NCI-H82 (cell line): ENCODE results near the gene GALP.

ENCODE experiments used
- DNase-seq: peaks from one replicate; lab custom pipeline; 2025; lab: John Stamatoyannopoulos, UW

The GALP gene

GRCh38 chr19:56175861-56176307 is at the start of gene GALP:
Gene GALP, plus strand, starts transcription at chr19:56176008. Its CDS starts 1,101 bp downstream, at chr19:56177109.
- peak; percentile 63 for DNase-seq

GRCh38 chr19:56126983-56127780 is 48.6 kb upstream of the GALP start:
- DNase-seq = peak; percentile 24

GRCh38 chr19:56130006-56130405 is 45.8 kb upstream of the GALP start:
- DNase-seq = no peak

- no peak for DNase-seq
Observed at GRCh38 chr19:56131651-56132050, 44.2 kb upstream of the GALP start.

GRCh38 chr19:56132316-56132822 is 43.4 kb upstream of the GALP start:
- DNase-seq = peak; percentile 17

GRCh38 chr19:56133858-56134653 is 41.8 kb upstream of the GALP start:
- no peak for DNase-seq

- DNase-seq = no peak
Observed at GRCh38 chr19:56134654-56134921, 41.2 kb upstream of the GALP start.

GRCh38 chr19:56136362-56136761 is 39.4 kb upstream of the GALP start:
- no peak for DNase-seq

GRCh38 chr19:56137405-56137804 is 38.4 kb upstream of the GALP start:
- no peak for DNase-seq

- DNase-seq = no peak
Observed at GRCh38 chr19:56138069-56138468, 37.7 kb upstream of the GALP start.

GRCh38 chr19:56139847-56140582 is 35.8 kb upstream of the GALP start:
- DNase-seq = peak; percentile 29

- DNase-seq = peak; percentile 100
Observed at GRCh38 chr19:56140583-56141416, 35.0 kb upstream of the GALP start, which contains the start of gene ZNF444. Gene ZNF444, plus strand, starts transcription at chr19:56141287. Its CDS starts 5,625 bp downstream, at chr19:56146912.

GRCh38 chr19:56141417-56141993 is 34.3 kb upstream of the GALP start:
- peak; percentile 44 for DNase-seq

- no peak for DNase-seq
Observed at GRCh38 chr19:56142087-56142787, 33.6 kb upstream of the GALP start.

- DNase-seq = no peak
Observed at GRCh38 chr19:56142897-56143434, 32.8 kb upstream of the GALP start.

GRCh38 chr19:56144376-56144775 is 31.4 kb upstream of the GALP start:
- no peak for DNase-seq

GRCh38 chr19:56144831-56145230 is 31.0 kb upstream of the GALP start:
- DNase-seq = no peak

GRCh38 chr19:56145698-56146097 is 30.1 kb upstream of the GALP start:
- no peak for DNase-seq

GRCh38 chr19:56146904-56147303 is 28.9 kb upstream of the GALP start:
- no peak for DNase-seq

- no peak for DNase-seq
Observed at GRCh38 chr19:56147307-56147706, 28.5 kb upstream of the GALP start.
